Femur (tissue), 1 donor: Measurements from ENCODE around the gene TNS3.

Source experiments
- DNase-seq: peaks from one replicate; pipeline ENCODE4 v3.0.0-alpha.2; 2017

Gene TNS3

GRCh38 chr7:47335557-47336471 is 246.1 kb downstream of the TNS3 start:
- peak; percentile 53 for DNase-seq

DNA sequence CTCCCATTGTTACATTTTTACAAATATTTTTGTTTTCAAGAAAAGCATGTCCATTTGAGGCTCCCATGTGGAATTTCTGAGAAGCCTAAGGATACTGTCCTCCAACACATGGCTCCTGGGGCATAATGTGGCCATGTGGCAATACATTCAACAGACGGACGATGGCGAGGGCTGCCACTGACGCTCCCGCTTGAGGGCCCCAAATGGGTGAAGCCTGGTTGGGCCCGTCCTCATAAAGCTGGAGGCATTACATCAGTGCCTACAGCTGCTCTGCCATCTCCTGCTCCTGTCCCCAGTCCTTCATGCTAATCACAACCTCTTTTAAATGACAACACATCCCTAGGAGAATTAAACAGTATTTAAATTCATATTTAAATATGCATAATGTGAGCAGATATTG is 246.8 kb downstream of the TNS3 start:
- DNase-seq, result no peak

DNA sequence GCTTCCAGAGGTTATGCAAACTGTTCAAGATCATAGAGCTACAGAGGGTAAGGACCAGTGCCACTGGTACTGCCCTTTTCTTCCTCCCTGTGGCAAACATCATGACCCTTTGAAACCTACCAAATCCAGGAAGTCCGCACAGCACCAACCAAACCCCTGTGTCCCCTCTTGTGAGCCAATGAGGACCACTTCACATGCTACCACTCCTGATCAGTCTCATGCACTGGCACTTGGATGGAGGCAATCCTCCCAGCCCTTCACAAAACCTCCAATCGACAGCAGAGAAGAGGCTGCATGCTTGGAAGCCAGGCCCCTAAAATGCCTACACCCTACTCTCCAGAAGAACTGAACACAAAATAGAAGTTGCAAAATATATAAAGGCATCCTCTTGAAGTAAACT is 248.0 kb downstream of the TNS3 start:
- no peak for DNase-seq

DNA sequence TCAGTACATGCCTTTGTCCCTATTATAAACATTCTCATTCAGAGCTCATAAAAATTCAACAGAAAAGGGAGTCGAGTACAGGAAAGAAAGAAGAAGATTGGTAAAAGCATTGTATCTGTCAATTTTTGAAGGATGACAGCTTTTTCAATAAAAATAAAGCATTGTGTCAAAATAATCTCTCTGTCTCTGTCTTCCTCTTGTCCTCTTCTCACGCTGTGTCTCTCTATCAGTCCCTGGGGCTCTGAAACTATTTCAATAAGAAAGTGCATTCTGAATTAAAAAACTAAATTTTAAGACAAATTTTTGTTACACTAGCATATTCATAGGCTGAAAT is 248.4 kb downstream of the TNS3 start:
- DNase-seq, result no peak

DNA sequence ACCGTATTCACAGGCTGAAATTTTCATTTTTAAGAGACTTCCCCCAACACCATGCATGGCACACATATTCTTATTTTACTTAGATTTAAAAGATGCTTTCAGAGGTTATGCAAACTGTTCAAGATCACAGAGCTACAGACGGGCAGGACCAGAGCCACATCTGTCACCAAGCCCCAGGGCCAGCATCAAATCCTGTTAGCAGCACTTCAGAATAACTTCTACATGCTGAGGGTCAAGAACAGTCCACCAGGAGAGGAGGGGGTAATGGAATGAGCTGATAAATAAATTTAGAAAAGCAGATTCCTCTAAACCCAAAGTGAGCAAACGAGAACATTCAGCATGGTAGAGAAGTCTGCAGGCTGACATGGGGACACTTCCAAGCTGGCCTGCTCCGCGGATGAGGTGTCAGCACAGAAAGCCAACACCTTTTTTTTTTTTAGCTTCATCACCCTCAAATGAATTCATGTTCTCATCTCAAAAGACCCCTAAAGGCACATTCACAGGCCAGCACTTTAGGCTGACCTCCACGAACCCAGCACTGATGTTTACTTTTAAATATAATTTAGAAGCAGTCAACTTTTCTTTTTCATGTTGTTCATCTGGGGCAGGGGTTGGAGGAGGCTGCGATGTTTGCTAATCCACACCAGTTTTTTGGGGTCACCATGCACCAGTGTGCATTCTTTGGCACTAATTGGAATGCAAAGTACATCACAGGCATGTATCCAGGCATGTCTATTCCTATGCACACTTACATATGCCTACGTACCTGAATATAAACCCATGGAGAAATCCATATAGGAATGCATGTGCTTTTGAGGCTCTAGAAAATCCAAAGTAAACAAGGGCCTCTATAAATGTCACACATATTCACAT is 249.0 kb downstream of the TNS3 start:
- DNase-seq, result no peak

- no peak for DNase-seq
Observed at GRCh38 chr7:47332213-47332612, 249.7 kb downstream of the TNS3 start.

DNA sequence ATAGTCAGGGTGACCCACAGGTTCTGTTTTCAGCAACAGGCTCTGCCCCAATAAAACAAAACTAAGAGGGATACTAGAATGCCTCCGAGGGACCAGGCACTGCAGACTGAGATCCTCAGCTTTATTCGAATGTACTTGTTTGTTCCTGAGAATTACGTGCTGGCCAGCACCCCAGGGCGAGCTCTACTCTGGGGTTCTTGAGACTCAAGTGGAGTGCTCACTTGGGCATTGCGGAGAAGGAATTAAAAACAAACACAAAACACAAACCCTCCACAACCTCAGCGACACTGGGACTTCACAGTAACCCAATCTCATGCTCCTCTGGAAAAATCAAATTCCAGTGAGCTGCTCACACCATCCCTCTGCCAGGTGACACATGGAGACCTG is 250.7 kb downstream of the TNS3 start:
- DNase-seq, result no peak

- no peak for DNase-seq
Observed at GRCh38 chr7:47330561-47331178, 251.2 kb downstream of the TNS3 start.

- no peak for DNase-seq
Observed at GRCh38 chr7:47330026-47330425, 251.9 kb downstream of the TNS3 start.

- DNase-seq, result peak; percentile 57
Observed at GRCh38 chr7:47329320-47329926, 252.5 kb downstream of the TNS3 start.

- no peak for DNase-seq
Observed at GRCh38 chr7:47328392-47329319, 253.3 kb downstream of the TNS3 start.

- peak; percentile 93 for DNase-seq
Observed at GRCh38 chr7:47327698-47328391, 254.1 kb downstream of the TNS3 start.

GRCh38 chr7:47327346-47327697 is 254.6 kb downstream of the TNS3 start:
- no peak for DNase-seq

DNA sequence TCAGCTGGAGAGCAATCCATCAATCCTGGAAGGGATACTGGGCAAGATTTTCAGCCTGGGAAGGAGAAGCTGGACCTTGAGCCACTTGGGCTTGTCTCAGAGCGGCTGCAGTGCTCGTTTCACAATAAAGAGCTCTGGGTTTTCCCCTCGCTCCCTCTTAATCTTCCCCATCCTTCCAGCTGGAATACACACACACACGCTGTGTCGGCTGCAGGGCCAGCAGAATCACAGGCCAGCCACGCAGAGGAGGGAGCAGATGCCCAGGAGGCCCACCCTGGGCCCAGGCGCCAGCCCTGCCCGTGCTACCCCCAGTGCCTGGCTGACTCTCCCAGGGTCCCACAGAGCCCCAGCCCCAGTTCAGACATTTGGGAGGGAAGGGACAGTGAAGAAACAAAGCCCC is 255.1 kb downstream of the TNS3 start:
- DNase-seq, result peak; percentile 78

DNA sequence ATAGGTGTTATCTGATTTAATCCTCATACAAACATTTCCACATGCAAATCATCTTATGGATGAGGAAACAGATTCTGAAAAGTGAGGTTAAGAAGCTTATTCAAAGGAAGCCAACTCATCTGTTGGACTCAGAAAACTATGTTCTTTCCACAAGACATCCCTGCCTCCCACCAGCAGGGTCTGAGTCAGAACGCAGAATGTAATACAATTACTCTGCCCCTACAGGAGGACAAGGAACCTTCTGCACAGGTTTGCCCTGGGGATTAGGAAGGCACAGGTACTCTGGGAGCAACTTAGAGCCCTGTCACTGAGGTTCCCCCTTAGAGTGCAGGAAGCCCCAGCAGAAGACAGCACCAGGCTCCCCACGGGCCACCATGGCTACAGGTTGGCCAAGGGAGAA is 255.7 kb downstream of the TNS3 start:
- DNase-seq, result no peak

DNA sequence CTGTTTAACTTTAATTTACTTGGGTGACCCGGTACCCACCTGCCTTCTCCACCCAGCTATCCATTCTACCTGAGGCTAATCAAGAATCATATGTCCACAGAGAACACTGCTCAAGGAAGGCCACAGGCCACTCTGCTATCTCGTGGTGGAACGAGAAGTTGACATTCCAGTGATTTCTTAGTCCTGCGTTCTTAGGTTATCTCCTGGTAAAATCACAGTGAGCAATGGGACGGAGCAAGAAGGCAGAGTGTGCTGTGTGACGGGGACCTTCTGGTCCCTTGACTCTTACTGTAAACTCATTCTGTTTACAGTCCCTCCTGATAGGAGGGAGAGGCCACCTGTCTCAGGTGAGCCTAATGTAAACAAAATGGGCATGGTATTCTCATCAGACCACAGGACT is 256.6 kb downstream of the TNS3 start:
- DNase-seq, result no peak

DNA sequence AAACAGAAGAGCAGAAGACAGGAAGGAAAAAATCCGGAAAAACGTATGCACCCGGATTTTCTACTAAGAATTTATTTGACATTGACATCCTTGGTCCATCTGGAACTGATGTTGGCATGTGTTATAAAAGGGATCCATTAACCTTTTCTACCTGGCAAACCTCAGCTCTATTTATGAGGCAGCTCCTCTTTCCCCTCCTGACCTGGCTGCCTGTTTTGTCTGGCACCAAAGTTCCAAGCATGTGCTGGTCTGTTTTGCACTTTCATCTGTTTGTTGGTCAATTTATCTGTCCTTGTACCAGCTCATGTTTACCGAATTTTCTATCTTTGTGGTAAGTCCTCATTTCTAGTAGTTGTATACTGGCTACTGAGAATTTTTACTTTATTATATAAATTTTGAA is 258.0 kb downstream of the TNS3 start:
- no peak for DNase-seq

DNA sequence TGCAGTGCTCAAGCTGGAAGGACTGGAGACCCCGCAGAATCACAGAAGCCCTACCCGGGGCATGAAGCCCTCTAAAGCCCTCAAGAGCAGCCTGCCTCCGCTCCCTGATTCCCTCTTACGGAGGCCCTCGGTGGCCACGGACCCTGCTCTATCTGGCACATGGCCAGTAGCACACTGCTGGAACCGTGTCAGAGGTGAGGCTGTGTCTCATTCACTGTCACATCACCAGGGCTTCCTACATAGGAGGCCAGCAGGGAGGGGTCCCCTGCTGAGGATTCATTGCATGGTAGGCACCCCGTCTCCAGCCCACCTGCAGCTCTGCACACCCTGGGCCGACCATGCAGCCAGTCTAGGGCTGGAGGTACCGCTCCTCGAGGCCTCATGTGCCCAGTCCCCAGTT is 259.2 kb downstream of the TNS3 start:
- DNase-seq, result no peak

GRCh38 chr7:47320296-47320695 is 261.6 kb downstream of the TNS3 start:
- DNase-seq, result no peak

DNA sequence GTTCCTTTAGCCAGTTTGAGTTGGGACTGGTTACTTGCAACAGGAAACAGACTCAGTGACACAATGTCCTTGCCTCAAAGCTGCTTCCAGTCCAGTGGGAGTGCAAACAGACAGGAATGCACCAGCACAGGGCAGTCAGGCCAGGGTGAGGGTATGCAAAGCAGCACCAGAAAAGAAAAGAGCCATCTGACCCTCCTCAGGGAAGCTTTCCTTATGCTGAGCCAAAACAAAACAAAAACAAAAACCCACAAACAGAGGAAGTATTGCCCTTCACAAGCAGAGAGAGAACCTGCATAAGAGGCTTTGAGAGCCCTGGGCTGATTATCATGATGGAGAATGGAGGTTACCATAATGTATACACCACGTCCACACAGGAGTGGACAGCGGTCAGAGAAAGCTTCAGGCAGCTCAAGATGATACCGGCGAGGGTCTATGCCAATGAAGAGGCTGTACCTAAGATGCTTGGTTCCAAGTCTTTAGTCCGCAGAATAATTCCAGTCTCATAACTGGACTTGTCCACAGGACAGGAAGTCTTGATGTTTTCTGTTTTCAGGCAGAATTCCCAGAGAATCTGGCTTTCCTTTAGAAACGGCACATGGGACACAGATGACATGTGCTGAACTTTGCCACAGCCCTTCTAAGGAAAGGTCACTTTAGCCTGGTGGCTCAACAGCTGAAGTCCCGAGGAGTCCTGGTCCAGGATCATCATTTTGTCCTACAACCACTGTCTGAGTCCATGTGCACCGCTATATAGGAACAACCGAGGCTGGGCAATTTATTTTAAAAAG is 263.3 kb downstream of the TNS3 start:
- no peak for DNase-seq

DNA sequence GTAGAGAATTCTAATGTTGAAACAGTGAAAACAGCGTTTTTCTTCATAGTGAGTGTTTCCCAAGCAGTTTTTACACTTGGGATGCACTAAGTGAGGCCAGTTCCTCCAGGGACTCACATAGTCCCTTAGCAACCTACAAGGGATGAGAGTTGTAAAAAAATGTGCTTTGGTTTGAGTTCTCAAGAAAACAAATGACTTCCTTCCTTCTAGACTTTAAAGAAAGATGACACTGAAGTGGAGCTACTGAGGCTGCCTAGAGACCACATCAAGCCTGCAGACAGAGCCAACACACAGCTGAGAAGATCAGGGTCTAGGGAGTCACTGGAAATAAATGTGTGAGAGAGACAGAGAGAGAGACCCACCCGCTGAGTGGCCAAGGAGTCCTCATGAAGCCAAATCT is 264.4 kb downstream of the TNS3 start:
- DNase-seq, result no peak
